HEK293T (cell line): ENCODE data around the gene SLC6A11.

Source experiments
- ARNT ChIP-seq: fragments of 450-650 bp; IDR thresholded peaks from 2 replicates; pipeline ENCODE4 v1.6.1; 2017; ENCODE audit warnings: mild to moderate bottlenecking
- HDGF ChIP-seq: fragments of 450-650 bp; IDR thresholded peaks from 2 replicates; pipeline ENCODE4 v1.6.1; 2017; ENCODE audit warnings: antibody characterized with exemption, borderline replicate concordance

- TF ChIP-seq HDGF: no peak
- TF ChIP-seq ARNT: no peak
Measured at GRCh38 chr3:10846657-10846975, 30.6 kb downstream of the SLC6A11 start.
